Brain microvascular endothelial cell (primary cell): ENCODE measurements around the gene BNC1.

Experiments used
- DNase-seq: peaks from one replicate; pipeline ENCODE4 v3.0.0-alpha.2; 2020
- H3K27ac ChIP-seq: fragments of 250-450 bp; sonication (Bioruptor Pico); 2 replicates; pipeline ENCODE4 v1.5.1; 2020; ENCODE audit warnings: mild to moderate bottlenecking, moderate library complexity
- H3K27me3 ChIP-seq: fragments of 250-450 bp; sonication (Bioruptor Pico); replicated peaks from 2 replicates; pipeline ENCODE4 v1.5.1; 2020; ENCODE audit warnings: mild to moderate bottlenecking
- H3K36me3 ChIP-seq: fragments of 250-450 bp; sonication (Bioruptor Pico); replicated peaks from 2 replicates; pipeline ENCODE4 v1.5.1; 2020; ENCODE audit warnings: mild to moderate bottlenecking
- H3K4me3 ChIP-seq: 2 replicates; pipeline ENCODE4 v1.5.1; 2011; ENCODE audit warnings: low read depth, mild to moderate bottlenecking, control low read depth, low read length, moderate library complexity
- in situ Hi-C: cut with HindIII; loops from 2 replicates; pipeline ENCODE4 v1.10.0; 2017; ENCODE audit warnings: low sequenced_read_pairs, low pct_ligation_motif_present
- TF ChIP-seq, protein P1 (sequence below): IDR thresholded peaks from 2 replicates; pipeline ENCODE4 v1.5.1; 2011; ENCODE audit warnings: low read depth, mild to moderate bottlenecking, moderate library complexity, low read length, control low read depth, inconsistent platforms; ENCODE audit errors: missing control alignments

Gene BNC1

GRCh38 chr15:83283813-83284558 is 478 bp downstream of the BNC1 start:
- no peak for DNase-seq
- in situ Hi-C loops = no loop called here

DNA sequence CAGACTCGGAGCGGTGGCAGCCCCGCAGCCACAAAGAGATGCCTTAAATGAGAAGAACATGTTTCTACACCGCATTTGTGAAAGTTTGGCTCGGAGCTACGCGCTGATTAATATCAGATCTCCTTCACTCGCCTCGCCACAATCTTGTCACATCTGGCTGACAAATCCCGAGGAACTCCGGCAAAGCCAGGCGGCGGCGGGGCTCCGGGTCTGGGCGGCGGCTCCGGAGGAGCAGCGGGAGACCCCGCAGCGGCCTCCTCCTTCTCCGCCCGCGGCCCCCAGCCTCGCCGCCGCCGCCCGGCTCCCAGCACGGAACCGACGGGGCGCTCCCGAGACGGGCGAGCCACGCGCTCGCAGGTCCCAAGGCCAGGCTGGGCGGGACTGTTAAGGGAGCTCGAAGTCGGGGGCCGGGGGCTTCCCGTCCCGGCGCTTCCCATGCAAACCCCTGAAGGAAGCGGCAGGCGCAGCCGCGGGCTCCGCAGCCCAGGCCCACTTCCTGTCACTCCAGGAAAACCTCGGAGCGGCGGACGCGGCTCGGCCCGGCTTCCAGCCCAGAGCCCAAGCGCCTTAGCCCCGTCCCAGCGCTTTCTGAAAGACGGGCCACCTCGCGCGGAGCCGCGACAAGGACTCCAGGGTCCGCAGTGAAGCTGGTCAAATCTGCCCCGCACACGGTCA is 1.2 kb downstream of the BNC1 start:
- H3K27ac ChIP-seq = peak overlapping the region; percentile 0
- TF ChIP-seq, protein P1, sequence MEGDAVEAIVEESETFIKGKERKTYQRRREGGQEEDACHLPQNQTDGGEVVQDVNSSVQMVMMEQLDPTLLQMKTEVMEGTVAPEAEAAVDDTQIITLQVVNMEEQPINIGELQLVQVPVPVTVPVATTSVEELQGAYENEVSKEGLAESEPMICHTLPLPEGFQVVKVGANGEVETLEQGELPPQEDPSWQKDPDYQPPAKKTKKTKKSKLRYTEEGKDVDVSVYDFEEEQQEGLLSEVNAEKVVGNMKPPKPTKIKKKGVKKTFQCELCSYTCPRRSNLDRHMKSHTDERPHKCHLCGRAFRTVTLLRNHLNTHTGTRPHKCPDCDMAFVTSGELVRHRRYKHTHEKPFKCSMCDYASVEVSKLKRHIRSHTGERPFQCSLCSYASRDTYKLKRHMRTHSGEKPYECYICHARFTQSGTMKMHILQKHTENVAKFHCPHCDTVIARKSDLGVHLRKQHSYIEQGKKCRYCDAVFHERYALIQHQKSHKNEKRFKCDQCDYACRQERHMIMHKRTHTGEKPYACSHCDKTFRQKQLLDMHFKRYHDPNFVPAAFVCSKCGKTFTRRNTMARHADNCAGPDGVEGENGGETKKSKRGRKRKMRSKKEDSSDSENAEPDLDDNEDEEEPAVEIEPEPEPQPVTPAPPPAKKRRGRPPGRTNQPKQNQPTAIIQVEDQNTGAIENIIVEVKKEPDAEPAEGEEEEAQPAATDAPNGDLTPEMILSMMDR = no peak
- no peaks in the 10 kb centered on the region for H3K36me3 ChIP-seq
- peak overlapping the region; percentile 78 for H3K4me3 ChIP-seq
- no peak for DNase-seq
- no peaks in the 10 kb centered on the region for H3K27me3 ChIP-seq
- in situ Hi-C loops = no loop called here

More at GRCh38 chr15:83283813-83284558, 478 bp downstream of the BNC1 start:
- peak overlapping the region; percentile 16 for H3K27ac ChIP-seq
- H3K4me3 ChIP-seq = peak overlapping the region; percentile 78
- TF ChIP-seq, protein P1 = no peak
- no peaks in the 10 kb centered on the region for H3K27me3 ChIP-seq
- H3K36me3 ChIP-seq = no peaks in the 10 kb centered on the region

DNA sequence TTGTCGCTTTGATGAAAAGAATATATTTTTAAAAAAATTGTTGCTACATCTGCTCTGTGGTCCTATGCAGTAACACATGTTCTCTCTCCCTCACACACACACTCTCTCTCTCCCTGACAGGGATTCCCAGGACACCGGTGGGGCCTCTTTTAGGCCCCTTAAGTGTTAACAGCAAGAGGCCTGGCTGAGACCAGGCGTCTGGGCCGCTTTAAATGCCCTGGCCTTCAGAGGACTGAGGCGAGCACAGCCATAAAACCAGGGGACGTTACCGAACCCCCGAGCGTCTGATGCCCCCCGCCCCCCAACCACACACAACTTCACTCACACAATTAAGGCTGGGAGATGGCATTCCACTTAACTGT is 1.7 kb downstream of the BNC1 start:
- DNase-seq = no peak
- Histone ChIP-seq H3K4me3 (peak overlapping the region; percentile 78), H3K36me3 (no peaks in the 10 kb centered on the region), H3K27me3 (no peaks in the 10 kb centered on the region), H3K27ac (peak overlapping the region; percentile 0)
- TF ChIP-seq, protein P1 = no peak
- in situ Hi-C loops = no loop called here

DNA sequence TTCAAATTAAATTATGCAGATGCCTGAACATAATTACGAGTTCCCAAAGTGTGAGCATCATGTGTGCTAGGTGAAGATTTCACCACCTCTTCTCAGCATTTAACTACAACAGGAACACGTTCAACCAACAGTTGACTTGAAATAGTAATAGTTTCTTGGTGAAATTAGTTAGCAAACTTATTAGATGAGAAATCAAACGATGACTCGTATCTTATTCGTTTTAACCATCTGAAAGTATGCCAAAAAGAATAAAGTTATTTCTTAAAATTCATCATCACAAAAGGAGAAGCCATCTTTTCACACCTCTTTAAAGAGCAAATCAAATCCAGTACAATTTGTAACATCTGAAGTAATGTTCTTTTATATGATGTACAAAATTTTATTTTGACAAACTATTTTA is 2.3 kb downstream of the BNC1 start:
- in situ Hi-C loops = no loop called here
- no peaks in the 10 kb centered on the region for H3K27me3 ChIP-seq
- no peak overlapping the region for H3K4me3 ChIP-seq
- no peaks in the 10 kb centered on the region for H3K36me3 ChIP-seq
- TF ChIP-seq, protein P1 = no peak
- no peak for DNase-seq
- no peak overlapping the region for H3K27ac ChIP-seq

DNA sequence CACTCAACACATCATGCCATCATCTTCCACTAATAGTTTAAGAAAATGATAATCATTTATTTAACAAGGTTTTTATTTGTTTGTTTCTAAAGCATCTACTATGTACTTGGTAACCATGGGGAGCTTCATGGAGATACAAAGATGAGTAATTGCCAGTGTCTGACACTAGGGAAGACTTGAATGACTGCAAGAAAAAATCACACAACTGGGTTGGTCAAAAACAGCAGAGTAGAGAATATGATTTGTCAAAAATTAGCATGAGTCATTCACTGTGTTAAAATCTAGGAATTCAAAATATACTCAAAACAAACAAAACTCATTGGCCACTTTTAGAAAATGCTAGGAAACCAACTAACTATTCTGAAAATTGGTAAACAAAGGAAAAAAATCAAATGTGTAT is 6.3 kb downstream of the BNC1 start:
- TF ChIP-seq, protein P1 = no peak
- Histone ChIP-seq H3K4me3 (no peak overlapping the region), H3K27me3 (no peaks in the 10 kb centered on the region), H3K27ac (peak overlapping the region; percentile 36), H3K36me3 (no peaks in the 10 kb centered on the region)
- peak; percentile 78 for DNase-seq
- in situ Hi-C loops = no loop called here

DNA sequence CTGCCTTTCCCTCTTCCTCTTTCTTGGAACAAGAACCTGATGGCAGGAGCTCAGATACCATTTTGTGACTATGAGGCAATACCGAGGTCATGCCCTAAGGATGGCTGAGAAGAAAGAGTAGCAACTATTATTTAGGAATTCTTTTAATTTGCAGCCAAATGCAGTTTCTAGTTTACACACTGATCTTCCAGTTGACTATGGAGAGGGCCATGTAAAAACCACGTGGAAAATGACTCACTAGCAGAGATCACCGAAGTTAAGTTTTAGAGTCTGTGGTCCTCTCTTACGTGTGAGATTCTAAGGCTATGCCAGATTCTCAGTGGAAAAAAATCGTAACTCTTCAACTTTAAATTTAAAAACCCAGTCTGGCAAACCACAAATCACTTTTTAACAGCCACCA is 7.8 kb downstream of the BNC1 start:
- in situ Hi-C loops = no loop called here
- Histone ChIP-seq H3K27me3 (no peaks in the 10 kb centered on the region), H3K36me3 (no peaks in the 10 kb centered on the region), H3K4me3 (no peak overlapping the region), H3K27ac (no peak overlapping the region)
- no peak for DNase-seq
- TF ChIP-seq, protein P1 = no peak
